Measurements from ENCODE around the gene MCF2. TPM values are rescaled to one million over a fixed set of nuclear protein-coding genes. Genes with fewer than 3 reads are reported as not detected.

Gene MCF2
- total and polyA plus RNA-seq, 2 experiments from 2014 or later: 0.11 TPM; not detected in 1

DNA sequence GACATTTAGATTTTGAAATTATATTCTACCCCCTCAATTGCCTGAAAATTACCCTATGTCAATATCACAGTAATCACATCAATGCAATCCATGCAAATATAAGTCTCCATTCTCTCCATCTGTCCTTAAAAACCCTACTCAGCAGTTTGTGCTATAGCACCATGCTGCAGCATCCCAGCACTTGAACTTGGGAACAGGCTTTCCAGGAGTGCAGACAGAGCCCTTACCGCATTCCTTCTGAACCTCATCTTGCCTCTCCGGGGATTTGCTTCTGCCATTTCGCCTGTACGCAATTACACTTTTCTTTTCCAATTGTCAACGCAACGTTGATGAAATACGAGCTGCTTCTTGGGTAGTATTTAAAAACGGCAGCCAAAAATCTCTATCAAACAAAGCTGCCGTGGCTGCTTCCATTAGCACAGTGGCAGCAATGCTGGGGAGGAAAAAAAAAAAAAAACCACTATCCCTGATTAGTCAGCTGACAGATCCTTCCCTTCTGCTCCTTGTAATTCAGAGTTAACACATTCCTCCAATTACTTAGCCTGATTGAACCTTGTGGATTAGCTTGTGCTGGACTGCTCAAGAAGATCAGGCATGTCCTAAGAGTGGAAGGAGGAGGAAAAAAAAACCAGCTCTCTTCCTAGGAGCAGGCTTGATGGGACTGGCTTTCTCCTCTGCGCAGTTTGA, 65.6 kb downstream of the MCF2 start:
- Histone ChIP-seq H4K20me1 (ENCODE audit: insufficient read depth) (no peaks in the 10 kb centered on the region), H3K9me3 (ENCODE audit: low read depth) (no peaks in the 10 kb centered on the region), H3K4me3 (peak overlapping the region; percentile 29; the same call in 1 of the 2 replicates), H2AFZ (no peak overlapping the region), H3K79me2 (ENCODE audit: insufficient read depth) (no peaks in the 10 kb centered on the region), H3K4me2 (ENCODE audit: unreplicated experiment) (no peak overlapping the region), H3K27ac (no peak overlapping the region), H3K36me3 (ENCODE audit: low read depth) (no peaks in the 10 kb centered on the region), H3K27me3 (replicated peaks; ENCODE audit: insufficient read depth) (no peaks in the 10 kb centered on the region), H3K9ac (no peak overlapping the region), H3K9me2 (ENCODE audit: insufficient read depth) (no peaks in the 10 kb centered on the region), H3F3A (ENCODE audit: insufficient read depth) (no peaks in the 10 kb centered on the region), H3K4me1 (ENCODE audit: insufficient read depth) (no peaks in the 10 kb centered on the region)
- 1% methylated on average over 10 of the region's 10 CpGs for WGBS, 2 experiments (ENCODE audit: low coverage in 1 of 2, low lambda C conversion rate in 2 of 2, missing lambda C conversion rate in 2 of 2)
- TF ChIP-seq EZH2 (IDR thresholded peaks at IDR 0.05; ENCODE audit: insufficient read depth, poor library complexity, severe bottlenecking): no peak
- in situ Hi-C loops (cut with MboI): no loop called here
- peak; percentile 6 for DNase-seq

DNA sequence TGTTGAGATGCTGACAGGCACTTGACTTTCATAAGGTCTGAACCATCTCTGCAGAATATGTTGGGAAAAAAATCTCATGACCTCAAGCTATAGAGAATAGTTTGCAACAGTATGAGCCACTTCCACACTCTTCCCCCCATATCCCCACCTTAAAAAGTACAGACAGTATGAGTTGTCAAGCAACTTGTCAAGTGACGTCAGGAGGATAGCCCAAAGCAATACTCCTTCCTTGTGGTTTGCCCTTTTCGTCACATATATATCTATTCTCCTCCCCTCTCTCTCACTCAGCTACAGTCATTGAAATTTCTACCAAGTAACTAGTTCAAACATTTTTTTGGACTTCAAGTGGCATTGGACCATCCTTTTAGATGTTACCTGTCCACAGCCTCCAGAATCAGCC, 67.7 kb downstream of the MCF2 start:
- WGBS, 2 experiments (ENCODE audit: low coverage in 1 of 2, low lambda C conversion rate in 2 of 2, missing lambda C conversion rate in 2 of 2): 45 to 66% methylated on average over 2 of the region's 2 CpGs
- in situ Hi-C loops (cut with MboI): no loop called here
- no peaks in the 10 kb centered on the region for H4K20me1 ChIP-seq (ENCODE audit: insufficient read depth)

GRCh38 chrX:139639253-139639652, 68.7 kb downstream of the MCF2 start:
- WGBS, 2 experiments (ENCODE audit: low coverage in 1 of 2, low lambda C conversion rate in 2 of 2, missing lambda C conversion rate in 2 of 2): 25 to 40% methylated on average over 6 to 8 of the region's 8 CpGs
- Histone ChIP-seq H3K27me3 (replicated peaks; ENCODE audit: insufficient read depth) (no peaks in the 10 kb centered on the region), H3K79me2 (ENCODE audit: insufficient read depth) (no peaks in the 10 kb centered on the region), H3K27ac (no peak overlapping the region), H3K4me2 (ENCODE audit: unreplicated experiment) (no peak overlapping the region), H3F3A (ENCODE audit: insufficient read depth) (no peaks in the 10 kb centered on the region), H3K36me3 (ENCODE audit: low read depth) (no peaks in the 10 kb centered on the region), H3K9me2 (ENCODE audit: insufficient read depth) (no peaks in the 10 kb centered on the region), H3K9ac (no peak overlapping the region), H4K20me1 (ENCODE audit: insufficient read depth) (no peaks in the 10 kb centered on the region), H2AFZ (no peak overlapping the region), H3K4me1 (ENCODE audit: insufficient read depth) (no peaks in the 10 kb centered on the region), H3K9me3 (ENCODE audit: low read depth) (no peaks in the 10 kb centered on the region), H3K4me3 (no peak overlapping the region)
- in situ Hi-C loops (cut with MboI): no loop called here
- DNase-seq: no peak
- no peak for TF ChIP-seq EZH2 (IDR thresholded peaks at IDR 0.05; ENCODE audit: insufficient read depth, poor library complexity, severe bottlenecking)
- TF ChIP-seq EZH2phosphoT487 (IDR thresholded peaks at IDR 0.05; ENCODE audit: insufficient read depth, low read depth): no peak

More for the DNA sequence above, 67.7 kb downstream of the MCF2 start:
- H3K4me1 ChIP-seq (ENCODE audit: insufficient read depth): no peaks in the 10 kb centered on the region
- no peaks in the 10 kb centered on the region for H3K9me2 ChIP-seq (ENCODE audit: insufficient read depth)
- H3K27ac ChIP-seq: no peak overlapping the region
- H3F3A ChIP-seq (ENCODE audit: insufficient read depth): no peaks in the 10 kb centered on the region
- no peaks in the 10 kb centered on the region for H3K36me3 ChIP-seq (ENCODE audit: low read depth)
- no peaks in the 10 kb centered on the region for H3K27me3 ChIP-seq (replicated peaks; ENCODE audit: insufficient read depth)
- H3K4me2 ChIP-seq (ENCODE audit: unreplicated experiment): no peak overlapping the region
- no peak for DNase-seq
- H2AFZ ChIP-seq: no peak overlapping the region
- H3K9me3 ChIP-seq (ENCODE audit: low read depth): no peaks in the 10 kb centered on the region
- no peaks in the 10 kb centered on the region for H3K79me2 ChIP-seq (ENCODE audit: insufficient read depth)
- H3K4me3 ChIP-seq: no peak overlapping the region
- no peak for TF ChIP-seq EZH2 (IDR thresholded peaks at IDR 0.05; ENCODE audit: insufficient read depth, poor library complexity, severe bottlenecking)
- no peak for TF ChIP-seq EZH2phosphoT487 (IDR thresholded peaks at IDR 0.05; ENCODE audit: insufficient read depth, low read depth)
- H3K9ac ChIP-seq: no peak overlapping the region

GRCh38 chrX:139600105-139600504, 107.9 kb downstream of the MCF2 start:
- no peaks in the 10 kb centered on the region for H3K79me2 ChIP-seq (ENCODE audit: insufficient read depth)
- H3F3A ChIP-seq (ENCODE audit: insufficient read depth): no peaks in the 10 kb centered on the region
- no peaks in the 10 kb centered on the region for H4K20me1 ChIP-seq (ENCODE audit: insufficient read depth)
- H3K9me2 ChIP-seq (ENCODE audit: insufficient read depth): no peaks in the 10 kb centered on the region
- no peaks in the 10 kb centered on the region for H3K36me3 ChIP-seq (ENCODE audit: low read depth)
- H2AFZ ChIP-seq: no peak overlapping the region
- no peak overlapping the region for H3K9ac ChIP-seq
- TF ChIP-seq EZH2phosphoT487 (IDR thresholded peaks at IDR 0.05; ENCODE audit: insufficient read depth, low read depth) (no peak), EZH2 (IDR thresholded peaks at IDR 0.05; ENCODE audit: insufficient read depth, poor library complexity, severe bottlenecking) (no peak)
- H3K9me3 ChIP-seq (ENCODE audit: low read depth): no peaks in the 10 kb centered on the region
- no peak overlapping the region for H3K4me3 ChIP-seq
- no peak for DNase-seq
- 30 to 44% methylated on average over 1 of the region's 1 CpG for WGBS, 2 experiments (ENCODE audit: low coverage in 1 of 2, low lambda C conversion rate in 2 of 2, missing lambda C conversion rate in 2 of 2)
- no peaks in the 10 kb centered on the region for H3K4me1 ChIP-seq (ENCODE audit: insufficient read depth)
- H3K4me2 ChIP-seq (ENCODE audit: unreplicated experiment): no peak overlapping the region
- in situ Hi-C loops (cut with MboI): no loop called here
- H3K27ac ChIP-seq: no peak overlapping the region
- H3K27me3 ChIP-seq (replicated peaks; ENCODE audit: insufficient read depth): no peaks in the 10 kb centered on the region

Measured in GM23248 (cell line).